HG03280 (cell line): ENCODE data around the gene ZNF318.
A peak's percentile ranks its signal among the peaks of the same experiment; 100 is the strongest.
"Not testable (repeated sequence)": the region's sequence is repeated elsewhere in the genome, so short reads cannot be mapped to it uniquely, and the experiment has no call there.

Experiments
- ATAC-seq: cut with Tn5 transposase; IDR thresholded peaks from one replicate; pipeline ENCODE4 v1.9.1; 2021; ENCODE audit warnings: mild to moderate bottlenecking, moderate library complexity; ENCODE audit not compliant: unreplicated experiment

ZNF318 gene, protein sequence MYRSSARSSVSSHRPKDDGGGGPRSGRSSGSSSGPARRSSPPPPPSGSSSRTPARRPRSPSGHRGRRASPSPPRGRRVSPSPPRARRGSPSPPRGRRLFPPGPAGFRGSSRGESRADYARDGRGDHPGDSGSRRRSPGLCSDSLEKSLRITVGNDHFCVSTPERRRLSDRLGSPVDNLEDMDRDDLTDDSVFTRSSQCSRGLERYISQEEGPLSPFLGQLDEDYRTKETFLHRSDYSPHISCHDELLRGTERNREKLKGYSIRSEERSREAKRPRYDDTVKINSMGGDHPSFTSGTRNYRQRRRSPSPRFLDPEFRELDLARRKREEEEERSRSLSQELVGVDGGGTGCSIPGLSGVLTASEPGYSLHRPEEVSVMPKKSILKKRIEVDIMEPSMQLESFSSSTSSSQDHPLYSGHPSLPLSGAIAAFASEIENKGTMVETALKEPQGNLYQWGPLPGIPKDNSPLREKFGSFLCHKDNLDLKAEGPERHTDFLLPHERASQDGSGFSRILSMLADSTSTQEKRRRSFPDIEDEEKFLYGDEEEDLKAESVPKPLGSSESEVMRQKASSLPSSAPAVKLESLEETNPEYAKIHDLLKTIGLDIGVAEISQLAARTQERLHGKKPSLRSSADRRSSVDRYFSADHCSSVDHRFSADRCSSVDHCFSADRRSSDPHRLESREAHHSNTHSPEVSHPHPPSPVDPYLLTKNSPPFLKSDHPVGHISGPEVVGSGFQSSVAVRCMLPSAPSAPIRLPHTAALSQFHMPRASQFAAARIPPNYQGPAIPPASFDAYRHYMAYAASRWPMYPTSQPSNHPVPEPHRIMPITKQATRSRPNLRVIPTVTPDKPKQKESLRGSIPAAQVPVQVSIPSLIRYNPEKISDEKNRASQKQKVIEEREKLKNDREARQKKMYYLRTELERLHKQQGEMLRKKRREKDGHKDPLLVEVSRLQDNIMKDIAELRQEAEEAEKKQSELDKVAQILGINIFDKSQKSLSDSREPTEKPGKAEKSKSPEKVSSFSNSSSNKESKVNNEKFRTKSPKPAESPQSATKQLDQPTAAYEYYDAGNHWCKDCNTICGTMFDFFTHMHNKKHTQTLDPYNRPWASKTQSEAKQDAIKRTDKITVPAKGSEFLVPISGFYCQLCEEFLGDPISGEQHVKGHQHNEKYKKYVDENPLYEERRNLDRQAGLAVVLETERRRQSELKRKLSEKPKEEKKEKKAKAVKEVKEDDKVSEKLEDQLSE (N-terminal part only)

GRCh38 chr6:43369174-43370002 is at the start of gene ZNF318:
TSS of gene ZNF318 (minus strand) at chr6:43369647. CDS start at chr6:43369365, 282 bp downstream.
- ATAC-seq, result peak; percentile 89

DNA sequence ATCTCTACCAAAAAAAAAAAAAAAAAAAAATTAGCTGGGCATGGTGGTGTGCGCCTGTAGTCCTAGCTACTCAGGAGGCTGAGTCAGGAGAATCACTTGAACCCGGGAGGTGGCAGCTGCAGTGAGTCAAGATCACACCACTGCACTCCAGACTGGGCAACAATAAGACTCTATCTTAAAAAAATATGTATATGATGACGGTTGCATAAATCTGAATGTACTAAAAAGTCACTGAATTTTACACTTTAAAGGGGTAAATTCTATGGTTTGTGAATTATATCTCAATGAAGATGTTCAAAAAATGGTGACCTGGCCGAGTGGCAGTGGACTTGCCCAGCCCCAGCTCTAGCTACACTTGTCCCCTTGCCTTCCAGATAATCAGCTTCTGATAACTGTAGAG is 47.5 kb upstream of the ZNF318 start:
- no peak for ATAC-seq

GRCh38 chr6:43415275-43415674 is 45.8 kb upstream of the ZNF318 start:
- not testable (repeated sequence) for ATAC-seq

DNA sequence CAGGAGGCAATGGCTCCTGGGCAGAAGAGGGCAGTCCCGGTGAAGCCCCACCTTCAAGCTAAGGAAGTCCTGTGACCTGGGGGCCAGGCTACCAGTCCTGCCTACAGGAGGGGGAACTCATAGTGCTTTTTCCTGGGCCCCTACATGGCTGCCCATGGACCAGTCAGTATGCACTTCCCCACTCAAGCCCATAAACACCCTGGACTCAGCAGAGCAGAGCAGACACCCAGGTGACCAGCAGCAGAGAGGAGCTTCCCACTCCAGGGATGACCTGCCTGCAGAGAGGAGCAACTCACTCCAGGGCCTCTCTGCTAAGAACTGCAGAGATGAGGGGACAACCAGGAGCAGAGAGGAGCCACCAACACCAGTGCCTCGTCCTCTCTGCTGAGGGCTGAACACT is 43.6 kb upstream of the ZNF318 start:
- no peak for ATAC-seq

GRCh38 chr6:43412541-43412940 is 43.1 kb upstream of the ZNF318 start:
- no peak for ATAC-seq

DNA sequence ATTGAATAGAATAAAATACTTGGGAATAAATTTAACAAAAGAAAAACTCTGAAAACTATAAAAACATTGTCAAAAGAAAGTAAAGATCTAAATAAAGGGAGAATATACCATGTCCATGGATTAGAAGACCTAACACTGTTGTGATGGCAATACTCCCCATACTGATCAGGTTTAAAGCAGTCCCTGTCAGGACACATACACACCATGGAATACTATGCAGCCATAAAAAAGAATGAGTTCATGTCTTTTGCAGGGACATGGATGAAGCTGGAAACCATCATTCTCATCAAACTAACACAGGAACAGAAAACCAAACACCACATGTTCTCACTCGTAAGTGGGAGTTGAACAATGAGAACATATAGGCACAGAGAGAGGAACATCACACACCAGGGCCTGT is 41.3 kb upstream of the ZNF318 start:
- ATAC-seq, result not testable (repeated sequence)

DNA sequence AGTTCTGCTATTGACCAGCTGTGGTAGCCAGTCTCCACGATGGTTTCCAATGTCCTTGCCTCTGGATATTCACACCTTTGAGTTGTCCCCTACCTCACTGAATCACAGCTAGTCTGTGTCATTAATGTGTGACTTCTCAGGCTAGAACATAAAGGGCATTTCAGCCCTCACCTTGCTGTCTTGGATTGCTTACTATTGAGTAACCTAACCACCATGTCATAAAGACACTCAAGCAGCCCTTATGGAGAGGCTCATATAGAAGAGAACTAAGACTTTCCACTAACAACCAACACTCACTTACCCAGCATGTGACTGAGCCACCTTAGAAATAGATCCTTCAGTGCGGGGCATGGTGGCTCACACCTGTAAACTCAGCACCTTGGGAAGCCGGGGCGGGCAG is 38.8 kb upstream of the ZNF318 start:
- ATAC-seq, result no peak

DNA sequence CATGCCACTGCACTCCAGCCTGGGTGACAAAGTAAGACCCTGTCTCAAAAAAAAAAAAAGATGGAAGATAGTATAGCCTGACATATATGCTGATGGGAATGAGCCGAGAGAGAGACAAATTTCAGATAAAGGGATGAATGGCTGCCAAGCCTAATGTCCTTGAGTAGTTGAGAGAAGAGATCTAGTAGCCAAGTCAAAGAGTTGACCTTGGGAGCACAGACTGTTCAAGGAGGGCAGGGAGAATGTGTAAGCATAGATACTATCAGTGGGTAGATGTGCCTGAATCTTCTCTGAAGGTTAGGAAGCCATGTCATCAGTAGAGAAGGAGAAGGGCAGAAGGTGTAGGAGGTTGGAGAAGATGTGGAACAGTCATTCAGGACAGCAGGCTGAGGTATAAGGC is 37.8 kb upstream of the ZNF318 start:
- no peak for ATAC-seq

- ATAC-seq, result no peak
Measured at GRCh38 chr6:43405354-43405753, 35.9 kb upstream of the ZNF318 start.

GRCh38 chr6:43402820-43403219 is 33.4 kb upstream of the ZNF318 start:
- ATAC-seq, result no peak

GRCh38 chr6:43401730-43402129 is 32.3 kb upstream of the ZNF318 start:
- ATAC-seq, result no peak

GRCh38 chr6:43399932-43400487 is 30.6 kb upstream of the ZNF318 start:
- ATAC-seq, result no peak

DNA sequence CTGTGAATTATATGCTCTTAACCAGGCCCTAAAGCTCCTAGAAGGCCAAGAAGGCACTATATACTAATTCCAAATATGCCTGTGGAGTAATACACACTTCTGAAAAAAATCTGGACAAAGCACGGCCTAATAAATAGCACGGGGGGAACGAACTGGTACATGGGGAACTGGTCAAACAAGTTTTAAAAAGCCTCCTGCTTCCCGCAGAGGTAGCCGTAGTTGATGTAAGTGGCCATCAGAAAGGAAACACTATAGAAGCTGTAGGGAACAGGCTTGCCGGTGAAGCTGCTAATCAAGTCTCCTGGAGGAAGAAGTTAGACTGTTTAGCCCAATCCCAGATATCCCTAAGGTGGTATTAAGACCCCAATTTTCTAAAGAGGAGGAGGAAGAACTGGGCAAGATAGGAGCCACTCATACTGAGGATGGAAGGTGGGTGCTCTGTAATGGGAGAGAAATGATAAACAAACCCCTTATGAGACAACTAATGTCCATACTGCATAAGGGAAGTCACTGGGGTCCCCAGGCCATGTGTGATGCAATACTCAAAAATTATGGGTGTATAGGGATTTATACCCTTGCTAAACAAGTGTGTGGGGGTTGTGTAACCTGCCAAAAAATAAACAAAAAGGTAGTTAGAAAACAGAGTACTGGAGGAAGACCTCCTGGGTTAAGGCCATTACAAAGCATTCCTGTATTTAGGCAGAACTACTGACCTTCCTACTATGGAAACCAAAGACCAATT is 27.1 kb upstream of the ZNF318 start:
- no peak for ATAC-seq

DNA sequence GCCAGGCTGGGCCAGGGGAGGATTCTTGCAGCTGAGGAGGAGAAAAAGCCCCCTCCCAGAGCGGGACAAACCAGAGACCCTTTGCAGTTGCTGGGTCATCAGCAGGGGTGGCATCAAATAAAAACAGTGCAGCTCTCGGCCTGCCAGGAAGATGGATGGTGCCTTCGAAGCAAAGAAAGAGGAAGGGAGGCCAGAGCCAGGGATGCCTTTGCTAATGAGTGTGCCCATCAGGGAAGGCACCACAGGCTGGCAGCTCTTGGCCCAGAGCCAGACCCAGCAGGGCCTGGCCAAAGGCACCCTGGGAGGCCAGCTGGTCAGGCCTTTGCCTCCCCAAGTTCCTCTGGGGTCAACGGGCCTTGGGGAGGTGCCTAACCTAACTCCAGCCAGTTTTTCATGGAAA is 26.3 kb upstream of the ZNF318 start:
- no peak for ATAC-seq

GRCh38 chr6:43394982-43395381 is 25.5 kb upstream of the ZNF318 start:
- no peak for ATAC-seq

- ATAC-seq, result no peak
Measured at GRCh38 chr6:43393602-43394001, 24.2 kb upstream of the ZNF318 start.

GRCh38 chr6:43393133-43393532 is 23.7 kb upstream of the ZNF318 start:
- not testable (repeated sequence) for ATAC-seq

DNA sequence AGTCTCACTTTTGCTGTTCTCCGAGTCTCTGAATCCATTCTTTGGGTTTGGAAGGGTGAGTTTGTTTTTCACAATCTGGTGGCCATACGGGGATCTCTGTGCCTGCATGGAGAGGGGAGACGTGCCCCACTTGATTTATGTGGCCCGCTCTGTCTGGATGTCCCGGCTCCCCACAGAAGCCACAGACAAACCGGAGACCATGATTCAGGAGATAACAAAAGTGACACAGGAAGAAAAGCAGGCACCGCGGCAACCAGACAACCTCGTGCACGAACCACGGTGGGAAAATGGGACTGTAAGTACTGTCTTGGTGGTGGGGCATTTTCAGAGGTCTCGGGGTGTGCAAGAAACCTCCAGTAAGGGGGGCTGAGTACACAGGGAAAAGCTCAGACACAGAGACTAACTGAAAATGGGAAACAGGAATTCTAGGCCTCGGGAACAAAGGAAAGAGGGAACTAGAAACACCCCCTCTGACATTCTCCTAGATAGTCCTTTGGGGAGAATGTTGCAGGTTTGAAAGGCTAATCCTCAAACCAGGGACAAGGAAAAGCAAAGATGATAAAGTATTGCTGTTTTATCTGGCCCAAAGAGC is 22.1 kb upstream of the ZNF318 start:
- no peak for ATAC-seq
